ENCODE results near the gene SOD2. TPM values are rescaled to one million over a fixed set of nuclear protein-coding genes. Genes with fewer than 3 reads are reported as not detected.

Gene SOD2
- total and polyA plus RNA-seq, 2 donors (not counting 3 experiments of a cell fraction or from before 2014, with no cell fraction given), result 31.6 to 62.7 TPM

GRCh38 chr6:159695984-159696383 is 2.9 kb upstream of the SOD2 start:
- no peak for TF ChIP-seq EZH2 (IDR thresholded peaks at IDR 0.05; ENCODE audit: borderline replicate concordance, low read depth, low read length, severe bottlenecking)
- TF ChIP-seq POLR2A (IDR thresholded peaks at IDR 0.05; ENCODE audit: low read depth, low read length), result no peak
- TF ChIP-seq MYC (IDR thresholded peaks at IDR 0.05; ENCODE audit: low read depth, low read length), result no peak
- TF ChIP-seq POLR2AphosphoS5 (IDR thresholded peaks at IDR 0.05; ENCODE audit: insufficient read depth, low read depth, low read length), result no peak
- TF ChIP-seq CTCF (IDR thresholded peaks at IDR 0.05; ENCODE audit: extremely low read depth in 1 of 2, insufficient read depth in 1 of 2, low read depth in 1 of 2, low read length in 2 of 2), result no peak
- no peak for TF ChIP-seq GATA2 (IDR thresholded peaks at IDR 0.05; ENCODE audit: insufficient read depth, insufficient read length, low read depth, low read length)
- TF ChIP-seq JUN (IDR thresholded peaks at IDR 0.05; ENCODE audit: borderline replicate concordance, insufficient read depth, insufficient read length, low read depth), result no peak
- no peak for TF ChIP-seq FOS (IDR thresholded peaks at IDR 0.05; ENCODE audit: borderline replicate concordance, insufficient read depth, low read length)
- no peak for TF ChIP-seq MAX (IDR thresholded peaks at IDR 0.05; ENCODE audit: insufficient read depth, insufficient read length)
- Histone ChIP-seq H3K4me1 (ENCODE audit: control insufficient read depth, extremely low read depth, insufficient read depth, low read length) (peaks cover 26% of the 10 kb centered on the region), H3K79me2 (ENCODE audit: control insufficient read depth, insufficient read depth, low read length) (peaks cover 11% of the 10 kb centered on the region), H3K4me2 (ENCODE audit: insufficient read depth, low read length) (no peak overlapping the region), H2AFZ (ENCODE audit: low read depth, low read length) (no peak overlapping the region), H4K20me1 (replicated peaks; ENCODE audit: control insufficient read depth, extremely low read depth, insufficient read depth, low read length) (no peaks in the 10 kb centered on the region), H3K9me1 (replicated peaks; ENCODE audit: control insufficient read depth, extremely low read depth, insufficient read depth, low read length) (no peaks in the 10 kb centered on the region), H3K9me3 (replicated peaks; ENCODE audit: control insufficient read depth, insufficient read depth, low read length) (no peaks in the 10 kb centered on the region), H3K27me3 (ENCODE audit: control insufficient read depth in 2 of 2, insufficient read depth in 2 of 2, low read length in 2 of 2) (no peaks in the 10 kb centered on the region), H3K36me3 (ENCODE audit: control insufficient read depth in 2 of 2, extremely low read depth in 1 of 2, insufficient read depth in 2 of 2, low read length in 2 of 2) (no peaks in the 10 kb centered on the region), H3K9ac (replicated peaks; ENCODE audit: extremely low read depth, insufficient read depth, low read length) (no peak overlapping the region), H3K4me3 (replicated peaks in 1 of 3; ENCODE audit: insufficient read depth in 1 of 3, low read depth in 1 of 3, low read length in 3 of 3) (no peak overlapping the region), H3K27ac (ENCODE audit: insufficient read depth, low read depth, low read length) (no peak overlapping the region)
- ChIA-PET CTCF (interaction anchor here (1.9 kb wide), 1 partner anchor 23 kb away, joined by 4 read pairs; no protein-coding TSS in a partner anchor), POLR2A (no interaction called here)
- DNase-seq (ENCODE audit: low read depth, low spot score) (no peak), FAIRE-seq (no peak)
- intact Hi-C loops (cut with micrococcal nuclease), result loop anchor here (10.0 kb wide), 1 partner anchor 839 kb away; no protein-coding TSS in a partner anchor
- no TSS peak for BruUV-seq (replicated peaks)
- dilution Hi-C loops (cut with MboI; ENCODE audit: extremely low pct_ligation_motif_present, low sequenced_read_pairs), result no loop called here
